A549 (cell line): Measurements from ENCODE around the gene ALDH7A1. TPM values are rescaled to one million over a fixed set of nuclear protein-coding genes. Genes with fewer than 3 reads are reported as not detected.

Source experiments
- ATAC-seq, 2 experiments: fragments of 200-7000 bp in 1 of 2; fragments of >200 bp in 1 of 2; cut with Nextera tagmentation in 1 of 2; cut with Tn5 transposase in 1 of 2; 3 replicates each; pipeline versions ENCODE4 v1.8.0 to v1.9.1; 2018 to 2020; ENCODE audit warnings: mild to moderate bottlenecking in 1 of 2, moderate library complexity in 1 of 2
- CTCF ChIA-PET: fragments of 300-600 bp; sonication (Branson Sonifier 250); formaldehyde crosslinking; extraction: SDS; loops from one replicate; lab custom pipeline; 2021; ENCODE audit warnings: antibody characterized with exemption, inconsistent platforms; lab: Yijun Ruan, JAX
- POLR2A ChIA-PET: fragments of 350-600 bp; formaldehyde crosslinking; extraction: SDS; loops from one replicate; lab custom pipeline; 2021; ENCODE audit warnings: antibody characterized with exemption, inconsistent platforms; lab: Yijun Ruan, JAX
- DNase-seq, 2 experiments: peaks; one replicate each; pipeline versions ENCODE4 v3.0.0 to v3.0.0-alpha.2; 2011 to 2016; ENCODE audit warnings: low read depth in 1 of 2, low spot score in 1 of 2
- FAIRE-seq: peaks from 2 replicates; lab custom pipeline; 2011; peaks lifted over from hg19 to GRCh38; lab: Jason Lieb, UNC
- H3K27ac ChIP-seq, 2 experiments: fragments of >200 bp; sonication (Bioruptor Twin); formaldehyde crosslinking; 3 replicates each; pipeline ENCODE4 v1.5.1; 2016 to 2017
- H3K4me1 ChIP-seq: fragments of >200 bp; sonication (Bioruptor Twin); formaldehyde crosslinking; 3 replicates; pipeline ENCODE4 v1.6.1; 2016
- H3K4me2 ChIP-seq: fragments of >200 bp; sonication (Bioruptor Twin); formaldehyde crosslinking; 3 replicates; pipeline ENCODE4 v1.6.1; 2016
- H3K4me3 ChIP-seq: fragments of >200 bp; sonication (Bioruptor Twin); formaldehyde crosslinking; 3 replicates; pipeline ENCODE4 v1.5.1; 2016
- H3K9me3 ChIP-seq: fragments of >200 bp; sonication (Bioruptor Twin); formaldehyde crosslinking; 3 replicates; pipeline ENCODE4 v1.6.1; 2016
- BHLHE40 ChIP-seq: IDR thresholded peaks from 2 replicates; pipeline ENCODE4 v1.6.1; 2012; ENCODE audit warnings: low read depth, low read length, inconsistent platforms
- CBX2 ChIP-seq: fragments of 200-600 bp; sonication (generic); IDR thresholded peaks from 2 replicates; pipeline ENCODE4 v1.6.1; 2016; ENCODE audit warnings: low read depth, mild to moderate bottlenecking, borderline replicate concordance
- CEBPB ChIP-seq, 2 experiments: fragments of >200 bp in 1 of 2; sonication (Bioruptor Twin) in 1 of 2; formaldehyde crosslinking in 1 of 2; IDR thresholded peaks; 2 replicates each; pipeline ENCODE4 v1.6.1; 2012 to 2016
- CHD2 ChIP-seq: fragments of 150-350 bp; IDR thresholded peaks from 2 replicates; pipeline ENCODE4 v1.6.1; 2014; ENCODE audit warnings: low read length; ENCODE audit not compliant: partially characterized antibody
- EHMT2 ChIP-seq: fragments of 200-600 bp; sonication (generic); IDR thresholded peaks from 2 replicates; pipeline ENCODE4 v1.6.1; 2016; ENCODE audit warnings: antibody characterized with exemption, low read depth, mild to moderate bottlenecking, moderate library complexity
- FOSB ChIP-seq: fragments of 250-450 bp; sonication (Bioruptor Pico); IDR thresholded peaks from 2 replicates; pipeline ENCODE4 v1.5.0; 2020; ENCODE audit warnings: mild to moderate bottlenecking, moderate library complexity
- FOXS1 ChIP-seq: fragments of 250-450 bp; sonication (Bioruptor Pico); IDR thresholded peaks from 2 replicates; pipeline ENCODE4 v1.5.0; 2020; ENCODE audit warnings: mild to moderate bottlenecking, moderate library complexity
- HOXB5 ChIP-seq: fragments of 250-450 bp; sonication (Bioruptor Pico); IDR thresholded peaks from 2 replicates; pipeline ENCODE4 v1.5.0; 2020; ENCODE audit warnings: mild to moderate bottlenecking, moderate library complexity
- JUN ChIP-seq, 2 experiments: fragments of >200 bp; sonication (Bioruptor Twin); formaldehyde crosslinking; IDR thresholded peaks; 2 replicates in 1 of 2; 3 replicates in 1 of 2; pipeline ENCODE4 v1.6.1; 2016 to 2017
- JUNB ChIP-seq: fragments of >200 bp; sonication (Bioruptor Twin); formaldehyde crosslinking; IDR thresholded peaks from 2 replicates; pipeline ENCODE4 v1.6.1; 2016
- RAD21 ChIP-seq, 2 experiments: fragments of >200 bp in 1 of 2; sonication (Bioruptor Twin) in 1 of 2; formaldehyde crosslinking in 1 of 2; IDR thresholded peaks in 1 of 2; conservative IDR thresholded peaks in 1 of 2; 2 replicates in 1 of 2; 3 replicates in 1 of 2; pipeline ENCODE4 v1.6.1; 2012 to 2018; ENCODE audit warnings: inconsistent platforms in 1 of 2
- WGBS: methylation state at CpG from one replicate; pipeline ENCODE4 v1.1.6; 2017; ENCODE audit errors: missing lambda C conversion rate; 5-methylcytosine and 5-hydroxymethylcytosine counted together
- polyA plus RNA-seq, 4 experiments: library from polyadenylated mRNA; depleted of rRNA in 3 of 4; stranded (reverse); fragments of >200 nt; fragmentation: RNase III in 1 of 4; extraction: RNeasy Plus Mini Kit Qiagen cat#74134 plus additional on column Dnase treatment in 1 of 4; gene quantifications; 2 replicates in 3 of 4; 3 replicates in 1 of 4; pipeline ENCODE4 v1.2.3, GENCODE V29; 2011 to 2017
- TF ChIP-seq, protein P1 (sequence below): fragments of 450-650 bp; IDR thresholded peaks from 2 replicates; pipeline ENCODE4 v1.6.1; 2014; ENCODE audit warnings: antibody characterized with exemption
- TF ChIP-seq, protein P2 (sequence below): fragments of 250-450 bp; sonication (Bioruptor Pico); IDR thresholded peaks from 2 replicates; pipeline ENCODE4 v1.5.0; 2021; ENCODE audit warnings: mild to moderate bottlenecking, moderate library complexity, borderline replicate concordance
- TF ChIP-seq, protein P3 (sequence below): fragments of >200 bp; sonication (Bioruptor Twin); formaldehyde crosslinking; IDR thresholded peaks from 3 replicates; pipeline ENCODE4 v1.5.1; 2016

Gene ALDH7A1
- polyA plus RNA-seq, 2 of the 4 experiments (the other 2 are of a cell fraction) = 72.4 to 99.2 TPM

DNA sequence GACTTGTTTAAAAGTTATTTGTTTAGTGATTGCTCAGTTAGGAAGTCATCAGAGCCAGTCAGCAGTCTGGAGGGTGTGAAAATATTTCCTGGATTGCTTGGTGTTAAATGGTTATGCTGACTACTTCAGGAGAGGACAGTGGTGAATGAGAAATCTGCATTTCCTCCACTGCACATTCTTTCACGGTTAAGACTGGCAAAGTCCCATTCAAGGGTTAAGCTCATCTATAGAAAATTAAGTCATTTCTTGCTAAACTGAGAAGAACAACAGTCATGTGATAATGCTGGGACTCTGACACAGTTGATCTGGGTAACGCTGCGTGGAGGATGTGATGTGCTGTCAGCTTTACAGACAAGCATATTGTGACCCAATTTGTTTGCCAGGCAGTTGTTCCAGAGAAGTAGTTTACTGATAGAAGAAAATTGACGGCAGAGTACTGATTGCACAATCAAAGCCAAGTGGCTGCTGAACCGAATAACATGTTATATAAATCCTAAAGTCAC lies 91.4 kb downstream of the ALDH7A1 start:
- Histone ChIP-seq H3K4me1 (no peaks in the 10 kb centered on the region), H3K4me3 (no peak overlapping the region), H3K4me2 (no peak overlapping the region), H3K27ac (no peak overlapping the region), H3K9me3 (no peaks in the 10 kb centered on the region)
- FAIRE-seq = no peak
- WGBS = 42% methylated on average over 5 of the region's 5 CpGs
- CTCF ChIA-PET = interaction anchor here (0.6 to 1.0 kb wide), 2 partner anchors 9 to 35 kb away, joined by 3 read pairs; no protein-coding TSS in a partner anchor
- TF ChIP-seq, protein P1, sequence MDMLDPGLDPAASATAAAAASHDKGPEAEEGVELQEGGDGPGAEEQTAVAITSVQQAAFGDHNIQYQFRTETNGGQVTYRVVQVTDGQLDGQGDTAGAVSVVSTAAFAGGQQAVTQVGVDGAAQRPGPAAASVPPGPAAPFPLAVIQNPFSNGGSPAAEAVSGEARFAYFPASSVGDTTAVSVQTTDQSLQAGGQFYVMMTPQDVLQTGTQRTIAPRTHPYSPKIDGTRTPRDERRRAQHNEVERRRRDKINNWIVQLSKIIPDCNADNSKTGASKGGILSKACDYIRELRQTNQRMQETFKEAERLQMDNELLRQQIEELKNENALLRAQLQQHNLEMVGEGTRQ = no peak
- TF ChIP-seq CEBPB (IDR thresholded peaks at IDR 0.05) = peak; percentile 31 to 49; a peak in 2 of 4 replicates
- no peak for ATAC-seq
- DNase-seq = no peak
- POLR2A ChIA-PET = no interaction called here

DNA sequence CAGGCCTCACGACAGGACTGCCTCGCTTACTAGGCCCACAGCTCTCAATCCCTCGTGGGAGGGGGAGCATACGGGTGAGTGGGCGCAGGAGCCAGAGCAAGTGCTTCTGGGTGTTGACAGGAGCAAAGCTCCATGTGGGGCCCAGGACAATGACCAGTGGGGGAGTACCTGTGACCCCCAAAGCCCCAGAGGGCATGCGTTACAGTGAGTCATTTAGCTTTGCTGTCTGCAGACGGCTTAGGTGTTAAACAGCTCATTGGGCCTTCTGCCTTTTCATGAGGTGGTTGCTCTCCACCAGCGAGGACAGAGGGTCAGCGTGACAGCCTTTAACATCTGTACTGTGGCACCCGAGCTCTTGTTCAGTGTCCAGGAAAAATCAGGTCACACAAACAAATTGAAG lies 93.6 kb downstream of the ALDH7A1 start:
- TF ChIP-seq JUNB (no peak), HOXB5 (CRISPR knock-in tag) (no peak), JUN (IDR thresholded peaks at IDR 0.05) (no peak), BHLHE40 (no peak), CBX2 (no peak)
- TF ChIP-seq, protein P2, sequence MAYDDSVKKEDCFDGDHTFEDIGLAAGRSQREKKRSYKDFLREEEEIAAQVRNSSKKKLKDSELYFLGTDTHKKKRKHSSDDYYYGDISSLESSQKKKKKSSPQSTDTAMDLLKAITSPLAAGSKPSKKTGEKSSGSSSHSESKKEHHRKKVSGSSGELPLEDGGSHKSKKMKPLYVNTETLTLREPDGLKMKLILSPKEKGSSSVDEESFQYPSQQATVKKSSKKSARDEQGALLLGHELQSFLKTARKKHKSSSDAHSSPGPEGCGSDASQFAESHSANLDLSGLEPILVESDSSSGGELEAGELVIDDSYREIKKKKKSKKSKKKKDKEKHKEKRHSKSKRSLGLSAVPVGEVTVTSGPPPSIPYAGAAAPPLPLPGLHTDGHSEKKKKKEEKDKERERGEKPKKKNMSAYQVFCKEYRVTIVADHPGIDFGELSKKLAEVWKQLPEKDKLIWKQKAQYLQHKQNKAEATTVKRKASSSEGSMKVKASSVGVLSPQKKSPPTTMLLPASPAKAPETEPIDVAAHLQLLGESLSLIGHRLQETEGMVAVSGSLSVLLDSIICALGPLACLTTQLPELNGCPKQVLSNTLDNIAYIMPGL (CRISPR knock-in tag) = no peak

DNA sequence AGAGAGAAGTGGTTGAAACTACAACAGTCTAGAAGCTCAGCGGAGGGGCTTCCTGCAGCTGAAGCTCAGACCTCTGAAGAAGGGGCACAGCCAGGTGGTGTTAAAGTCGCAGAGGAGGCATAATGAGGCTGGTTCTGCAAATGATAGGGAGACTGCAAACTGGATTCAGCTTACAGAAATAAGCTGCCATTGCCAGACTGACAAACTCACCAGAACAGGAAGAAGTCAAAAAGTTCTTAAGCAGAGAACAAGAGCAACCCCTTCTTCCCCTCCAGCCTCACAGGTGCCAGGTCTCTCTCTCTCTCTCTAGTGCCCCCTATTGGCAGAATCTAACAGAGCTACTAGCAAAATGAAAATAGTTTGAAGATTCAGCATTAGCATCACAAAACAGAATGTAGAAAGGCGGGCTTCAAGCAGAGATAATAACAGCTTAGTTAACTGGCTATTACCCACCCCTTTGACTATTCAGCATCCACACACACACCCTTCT lies 95.1 kb downstream of the ALDH7A1 start:
- CTCF ChIA-PET = interaction anchor here (0.6 to 2.3 kb wide), 10 partner anchors 10 to 161 kb away, joined by 3 to 6 read pairs (median 4); no protein-coding TSS in a partner anchor
- POLR2A ChIA-PET = no interaction called here
- FAIRE-seq (no peak), DNase-seq (peak in 1 of 2 experiments; percentile 13), ATAC-seq (peak; percentile 13 to 44; a peak in 1 of 6 replicates)
- Histone ChIP-seq H3K4me2 (no peak overlapping the region), H3K4me1 (no peaks in the 10 kb centered on the region), H3K4me3 (no peak overlapping the region), H3K27ac (no peak overlapping the region), H3K9me3 (no peaks in the 10 kb centered on the region)
- TF ChIP-seq FOXS1 (CRISPR knock-in tag) (no peak), FOSB (no peak), EHMT2 (no peak), CHD2 (no peak), RAD21 (conservative IDR thresholded peaks at IDR 0.05 in 1 of 2, IDR thresholded peaks at IDR 0.05 in 1 of 2) (peak in 1 of 2 experiments; percentile 26; a peak in 1 of 5 replicates)
- TF ChIP-seq, protein P3, sequence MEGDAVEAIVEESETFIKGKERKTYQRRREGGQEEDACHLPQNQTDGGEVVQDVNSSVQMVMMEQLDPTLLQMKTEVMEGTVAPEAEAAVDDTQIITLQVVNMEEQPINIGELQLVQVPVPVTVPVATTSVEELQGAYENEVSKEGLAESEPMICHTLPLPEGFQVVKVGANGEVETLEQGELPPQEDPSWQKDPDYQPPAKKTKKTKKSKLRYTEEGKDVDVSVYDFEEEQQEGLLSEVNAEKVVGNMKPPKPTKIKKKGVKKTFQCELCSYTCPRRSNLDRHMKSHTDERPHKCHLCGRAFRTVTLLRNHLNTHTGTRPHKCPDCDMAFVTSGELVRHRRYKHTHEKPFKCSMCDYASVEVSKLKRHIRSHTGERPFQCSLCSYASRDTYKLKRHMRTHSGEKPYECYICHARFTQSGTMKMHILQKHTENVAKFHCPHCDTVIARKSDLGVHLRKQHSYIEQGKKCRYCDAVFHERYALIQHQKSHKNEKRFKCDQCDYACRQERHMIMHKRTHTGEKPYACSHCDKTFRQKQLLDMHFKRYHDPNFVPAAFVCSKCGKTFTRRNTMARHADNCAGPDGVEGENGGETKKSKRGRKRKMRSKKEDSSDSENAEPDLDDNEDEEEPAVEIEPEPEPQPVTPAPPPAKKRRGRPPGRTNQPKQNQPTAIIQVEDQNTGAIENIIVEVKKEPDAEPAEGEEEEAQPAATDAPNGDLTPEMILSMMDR = peak; percentile 32
- 76% methylated on average over 3 of the region's 3 CpGs for WGBS

More for the DNA sequence above, 93.6 kb downstream of the ALDH7A1 start:
- Histone ChIP-seq H3K4me1 (no peaks in the 10 kb centered on the region), H3K9me3 (no peaks in the 10 kb centered on the region), H3K4me3 (no peak overlapping the region), H3K4me2 (no peak overlapping the region), H3K27ac (no peak overlapping the region)
- WGBS = 71% methylated on average over 10 of the region's 10 CpGs
- ATAC-seq (no peak), FAIRE-seq (no peak), DNase-seq (no peak)
- ChIA-PET POLR2A (no interaction called here), CTCF (interaction anchor here (1.0 to 1.7 kb wide), 4 partner anchors 9 to 152 kb away, joined by 3 to 7 read pairs (median 4); no protein-coding TSS in a partner anchor)
